ENCODE measurements around the gene TMEM273. TPM values are rescaled to one million over a fixed set of nuclear protein-coding genes. Genes with fewer than 3 reads are reported as not detected.

Gene TMEM273
- total and polyA plus RNA-seq, 10 of the 15 experiments (the other 5 are each of a cell fraction or from before 2014, with no cell fraction given): 10.3 to 46.3 (median 26.4) TPM

- TF ChIP-seq SREBF2 (IDR thresholded peaks at IDR 0.05; ENCODE audit: low read length): no peak
Measured at GRCh38 chr10:49185213-49185612, 3.0 kb downstream of the TMEM273 start (continued).

DNA sequence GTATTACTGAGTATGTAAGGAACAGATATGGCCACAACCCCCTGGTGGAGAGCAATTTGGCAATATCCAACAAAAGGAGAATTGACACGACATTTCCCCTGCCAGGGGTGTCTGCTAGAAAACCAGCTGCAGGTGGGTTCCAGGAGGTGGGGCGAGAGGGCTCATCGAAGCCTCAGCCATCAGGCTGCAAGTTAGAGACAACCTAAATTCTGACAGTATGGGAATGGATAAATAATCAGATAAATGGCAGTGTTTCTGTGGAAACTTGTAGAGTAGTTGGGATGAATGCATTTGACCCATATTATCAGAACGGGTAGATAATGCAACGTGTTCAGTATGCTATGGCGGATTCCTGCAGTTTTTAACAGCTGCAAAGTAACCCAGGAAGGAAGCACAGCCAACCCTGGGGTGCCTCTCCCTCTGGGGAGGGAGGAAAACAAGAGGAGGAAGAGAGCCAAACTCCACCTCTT, 3.5 kb downstream of the TMEM273 start:
- Histone ChIP-seq H2AFZ (ENCODE audit: control insufficient read depth, low read depth, low read length) (no peak overlapping the region), H3K79me2 (ENCODE audit: control insufficient read depth, insufficient read depth, low read length) (no peaks in the 10 kb centered on the region; the same call in 1 of the 2 replicates), H3K4me1 (ENCODE audit: control insufficient read depth, insufficient read depth, low read length) (peaks cover 37% of the 10 kb centered on the region), H3K9ac (ENCODE audit: control insufficient read depth, insufficient read depth, low read length) (no peak overlapping the region), H3K36me3 (ENCODE audit: control insufficient read depth in 2 of 2, insufficient read depth in 2 of 2, low read length in 1 of 2) (no peaks in the 10 kb centered on the region), H3K4me2 (ENCODE audit: control insufficient read depth, insufficient read depth) (no peak overlapping the region; the same call in 1 of the 2 replicates), H3K27me3 (replicated peaks in 1 of 2; ENCODE audit: control insufficient read depth in 2 of 2, insufficient read depth in 2 of 2, low read length in 1 of 2) (no peaks in the 10 kb centered on the region), H3K9me3 (replicated peaks; ENCODE audit: control insufficient read depth, insufficient read depth, low read length) (no peaks in the 10 kb centered on the region), H3K4me3 (0 out of 2 replicates have a peak overlapping the region, but pooled peaks have one; percentile 15), H4K20me1 (ENCODE audit: control insufficient read depth, insufficient read depth) (no peaks in the 10 kb centered on the region), H3K27ac (ENCODE audit: control insufficient read depth, insufficient read depth) (no peak overlapping the region)
- SMC1A ChIA-PET (ENCODE audit: uncharacterized antibody, unreplicated experiment): interaction anchor here (0.8 to 1.4 kb wide), 3 partner anchors 10 to 61 kb away, joined by 3 to 5 read pairs (median 3); no protein-coding TSS in a partner anchor
- RAD21 ChIA-PET (ENCODE audit: unreplicated experiment): interaction anchor here (2.4 kb wide), 1 partner anchor 13 kb away, joined by 7 read pairs; no protein-coding TSS in a partner anchor
- CTCF ChIA-PET: interaction anchor here (1.1 kb wide), 1 partner anchor 10 kb away, joined by 3 read pairs; no protein-coding TSS in a partner anchor
- POLR2A ChIA-PET: no interaction called here
- no peak for DNase-seq (ENCODE audit: low read depth, low spot score)
- no peak for FAIRE-seq
- in situ Hi-C loops (cut with MboI) (loop anchor here (25.0 kb wide), 1 partner anchor 1453 kb away; no protein-coding TSS in a partner anchor), intact Hi-C loops (cut with micrococcal nuclease; ENCODE audit: unreplicated experiment) (loop anchor here (10.0 kb wide), 1 partner anchor 500 kb away; the partner anchor contains the start of gene WDFY4)
- WGBS (ENCODE audit: insufficient coverage, insufficient replicate concordance, low lambda C conversion rate, missing lambda C conversion rate): 61% methylated on average over 6 of the region's 6 CpGs
- BruUV-seq (replicated peaks): no TSS peak
- ATAC-seq: no peak
- TF ChIP-seq MTA3 (IDR thresholded peaks at IDR 0.05; ENCODE audit: borderline replicate concordance, low read length) (no peak), STAT3 (IDR thresholded peaks at IDR 0.05; ENCODE audit: low read depth, low read length) (no peak), SMARCA5 (IDR thresholded peaks at IDR 0.05) (no peak), RFX5 (IDR thresholded peaks at IDR 0.05; ENCODE audit: low read depth, low read length) (no peak), SP1 (IDR thresholded peaks at IDR 0.05; ENCODE audit: low read depth, low read length) (no peak), GATAD2B (conservative IDR thresholded peaks at IDR 0.05; ENCODE audit: low read depth) (no peak), CBX5 (IDR thresholded peaks at IDR 0.05; ENCODE audit: low read depth) (no peak), RAD51 (IDR thresholded peaks at IDR 0.05) (no peak), EGR1 (IDR thresholded peaks at IDR 0.05; ENCODE audit: borderline replicate concordance in 1 of 2, low read depth in 2 of 2, low read length in 2 of 2) (no peak), SREBF2 (IDR thresholded peaks at IDR 0.05; ENCODE audit: low read length) (no peak), ATF7 (IDR thresholded peaks at IDR 0.05; ENCODE audit: low read depth) (no peak), POU2F2 (IDR thresholded peaks at IDR 0.05; ENCODE audit: borderline replicate concordance, low read depth, low read length) (no peak)
- TF ChIP-seq, protein P1, sequence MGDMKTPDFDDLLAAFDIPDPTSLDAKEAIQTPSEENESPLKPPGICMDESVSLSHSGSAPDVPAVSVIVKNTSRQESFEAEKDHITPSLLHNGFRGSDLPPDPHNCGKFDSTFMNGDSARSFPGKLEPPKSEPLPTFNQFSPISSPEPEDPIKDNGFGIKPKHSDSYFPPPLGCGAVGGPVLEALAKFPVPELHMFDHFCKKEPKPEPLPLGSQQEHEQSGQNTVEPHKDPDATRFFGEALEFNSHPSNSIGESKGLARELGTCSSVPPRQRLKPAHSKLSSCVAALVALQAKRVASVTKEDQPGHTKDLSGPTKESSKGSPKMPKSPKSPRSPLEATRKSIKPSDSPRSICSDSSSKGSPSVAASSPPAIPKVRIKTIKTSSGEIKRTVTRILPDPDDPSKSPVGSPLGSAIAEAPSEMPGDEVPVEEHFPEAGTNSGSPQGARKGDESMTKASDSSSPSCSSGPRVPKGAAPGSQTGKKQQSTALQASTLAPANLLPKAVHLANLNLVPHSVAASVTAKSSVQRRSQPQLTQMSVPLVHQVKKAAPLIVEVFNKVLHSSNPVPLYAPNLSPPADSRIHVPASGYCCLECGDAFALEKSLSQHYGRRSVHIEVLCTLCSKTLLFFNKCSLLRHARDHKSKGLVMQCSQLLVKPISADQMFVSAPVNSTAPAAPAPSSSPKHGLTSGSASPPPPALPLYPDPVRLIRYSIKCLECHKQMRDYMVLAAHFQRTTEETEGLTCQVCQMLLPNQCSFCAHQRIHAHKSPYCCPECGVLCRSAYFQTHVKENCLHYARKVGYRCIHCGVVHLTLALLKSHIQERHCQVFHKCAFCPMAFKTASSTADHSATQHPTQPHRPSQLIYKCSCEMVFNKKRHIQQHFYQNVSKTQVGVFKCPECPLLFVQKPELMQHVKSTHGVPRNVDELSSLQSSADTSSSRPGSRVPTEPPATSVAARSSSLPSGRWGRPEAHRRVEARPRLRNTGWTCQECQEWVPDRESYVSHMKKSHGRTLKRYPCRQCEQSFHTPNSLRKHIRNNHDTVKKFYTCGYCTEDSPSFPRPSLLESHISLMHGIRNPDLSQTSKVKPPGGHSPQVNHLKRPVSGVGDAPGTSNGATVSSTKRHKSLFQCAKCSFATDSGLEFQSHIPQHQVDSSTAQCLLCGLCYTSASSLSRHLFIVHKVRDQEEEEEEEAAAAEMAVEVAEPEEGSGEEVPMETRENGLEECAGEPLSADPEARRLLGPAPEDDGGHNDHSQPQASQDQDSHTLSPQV (IDR thresholded peaks at IDR 0.05): no peak
- TF ChIP-seq, protein P2, sequence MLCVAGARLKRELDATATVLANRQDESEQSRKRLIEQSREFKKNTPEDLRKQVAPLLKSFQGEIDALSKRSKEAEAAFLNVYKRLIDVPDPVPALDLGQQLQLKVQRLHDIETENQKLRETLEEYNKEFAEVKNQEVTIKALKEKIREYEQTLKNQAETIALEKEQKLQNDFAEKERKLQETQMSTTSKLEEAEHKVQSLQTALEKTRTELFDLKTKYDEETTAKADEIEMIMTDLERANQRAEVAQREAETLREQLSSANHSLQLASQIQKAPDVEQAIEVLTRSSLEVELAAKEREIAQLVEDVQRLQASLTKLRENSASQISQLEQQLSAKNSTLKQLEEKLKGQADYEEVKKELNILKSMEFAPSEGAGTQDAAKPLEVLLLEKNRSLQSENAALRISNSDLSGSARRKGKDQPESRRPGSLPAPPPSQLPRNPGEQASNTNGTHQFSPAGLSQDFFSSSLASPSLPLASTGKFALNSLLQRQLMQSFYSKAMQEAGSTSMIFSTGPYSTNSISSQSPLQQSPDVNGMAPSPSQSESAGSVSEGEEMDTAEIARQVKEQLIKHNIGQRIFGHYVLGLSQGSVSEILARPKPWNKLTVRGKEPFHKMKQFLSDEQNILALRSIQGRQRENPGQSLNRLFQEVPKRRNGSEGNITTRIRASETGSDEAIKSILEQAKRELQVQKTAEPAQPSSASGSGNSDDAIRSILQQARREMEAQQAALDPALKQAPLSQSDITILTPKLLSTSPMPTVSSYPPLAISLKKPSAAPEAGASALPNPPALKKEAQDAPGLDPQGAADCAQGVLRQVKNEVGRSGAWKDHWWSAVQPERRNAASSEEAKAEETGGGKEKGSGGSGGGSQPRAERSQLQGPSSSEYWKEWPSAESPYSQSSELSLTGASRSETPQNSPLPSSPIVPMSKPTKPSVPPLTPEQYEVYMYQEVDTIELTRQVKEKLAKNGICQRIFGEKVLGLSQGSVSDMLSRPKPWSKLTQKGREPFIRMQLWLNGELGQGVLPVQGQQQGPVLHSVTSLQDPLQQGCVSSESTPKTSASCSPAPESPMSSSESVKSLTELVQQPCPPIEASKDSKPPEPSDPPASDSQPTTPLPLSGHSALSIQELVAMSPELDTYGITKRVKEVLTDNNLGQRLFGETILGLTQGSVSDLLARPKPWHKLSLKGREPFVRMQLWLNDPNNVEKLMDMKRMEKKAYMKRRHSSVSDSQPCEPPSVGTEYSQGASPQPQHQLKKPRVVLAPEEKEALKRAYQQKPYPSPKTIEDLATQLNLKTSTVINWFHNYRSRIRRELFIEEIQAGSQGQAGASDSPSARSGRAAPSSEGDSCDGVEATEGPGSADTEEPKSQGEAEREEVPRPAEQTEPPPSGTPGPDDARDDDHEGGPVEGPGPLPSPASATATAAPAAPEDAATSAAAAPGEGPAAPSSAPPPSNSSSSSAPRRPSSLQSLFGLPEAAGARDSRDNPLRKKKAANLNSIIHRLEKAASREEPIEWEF (IDR thresholded peaks at IDR 0.05; ENCODE audit: insufficient replicate concordance, low read depth, low read length): no peak

Data from GM12878 (cell line).